Measurements from ENCODE around the gene PHLPP1. TPM values are rescaled to one million over a fixed set of nuclear protein-coding genes. Genes with fewer than 3 reads are reported as not detected.

The PHLPP1 gene
- total and polyA plus RNA-seq, 2 of the 13 experiments (the other 11 are each of a cell fraction or from before 2014, with no cell fraction given), result 9.8 to 18.5 TPM

DNA sequence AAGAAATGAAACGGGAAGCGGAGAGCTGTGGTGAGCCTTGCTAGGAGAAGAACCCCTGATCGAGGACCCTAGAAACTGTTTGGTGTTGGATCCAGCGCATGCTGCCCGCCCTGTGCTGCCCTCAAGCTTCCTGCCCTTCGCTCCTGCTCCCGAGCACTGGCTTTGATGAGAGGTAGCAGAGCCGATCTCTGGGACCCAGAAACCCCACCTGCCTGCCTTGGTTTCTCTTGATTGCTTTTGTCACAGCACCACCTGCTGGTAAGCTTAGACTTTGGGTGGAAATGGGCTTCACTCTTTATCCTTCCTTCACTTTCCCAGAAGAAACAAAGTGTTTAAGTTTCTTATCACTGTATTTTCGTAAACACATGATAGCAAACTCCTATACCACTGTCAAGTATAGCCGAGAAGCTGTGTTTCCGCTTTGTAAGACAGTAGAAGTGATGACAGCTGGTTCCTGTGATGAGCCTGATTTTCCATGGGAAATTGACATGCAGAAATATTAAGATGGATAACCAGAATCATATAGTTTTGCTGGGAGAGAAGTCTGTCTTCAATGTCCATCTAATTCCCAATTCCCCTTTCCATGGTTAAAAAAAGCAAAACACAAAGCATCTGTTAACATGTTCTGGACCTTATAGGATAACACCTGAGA lies 267.4 kb downstream of the PHLPP1 start:
- intact Hi-C loops (cut with micrococcal nuclease; ENCODE audit: unreplicated experiment), result loop anchor here (1.0 kb wide), 3 partner anchors 268 to 396 kb away; no protein-coding TSS in a partner anchor
- ATAC-seq, result peak; percentile 34
- no peaks in the 10 kb centered on the region for H3K9me3 ChIP-seq (ENCODE audit: low read length)
- ChIA-PET POLR2A (no interaction called here), CTCF (ENCODE audit: low intra/inter-chr PET ratio, low total read pairs) (interaction anchor here (1.5 to 1.6 kb wide), 2 partner anchors 345 to 397 kb away, joined by 4 to 5 read pairs; no protein-coding TSS in a partner anchor)
- no TSS peak for BruUV-seq (replicated peaks)
- H4K20me1 ChIP-seq (ENCODE audit: insufficient read depth, low read length), result no peaks in the 10 kb centered on the region
- no peak overlapping the region for H3K27ac ChIP-seq (ENCODE audit: extremely low read length, insufficient read depth, low read length)
- no peak overlapping the region for H2AFZ ChIP-seq (ENCODE audit: low read length)
- peak; percentile 36 for DNase-seq (ENCODE audit: low spot score)
- no peak overlapping the region for H3K4me2 ChIP-seq (ENCODE audit: low read depth, low read length)
- no peaks in the 10 kb centered on the region for H3K27me3 ChIP-seq (ENCODE audit: control insufficient read depth in 1 of 2, insufficient read depth in 2 of 2, low read length in 2 of 2)
- H3K79me2 ChIP-seq (ENCODE audit: insufficient read depth, low read length), result no peaks in the 10 kb centered on the region
- H3K9ac ChIP-seq (ENCODE audit: insufficient read depth, low read depth, low read length), result no peak overlapping the region
- H3K36me3 ChIP-seq (replicated peaks in 1 of 2; ENCODE audit: control insufficient read depth in 1 of 2, insufficient read depth in 2 of 2, low read length in 2 of 2), result peaks cover 14 to 28% of the 10 kb centered on the region in 2 experiments; a peak in 4 of 5 replicates
- FAIRE-seq, result peak; percentile 82
- H3K4me3 ChIP-seq (replicated peaks in 1 of 3; ENCODE audit: insufficient read depth in 1 of 3, low read depth in 2 of 3, low read length in 3 of 3), result no peak overlapping the region
- 80% methylated on average over 10 of the region's 11 CpGs for WGBS (ENCODE audit: low lambda C conversion rate)
- in situ Hi-C loops (cut with HindIII; ENCODE audit: extremely low pct_ligation_motif_present, low pct_unique_long_range_greater_than_20kb), result loop anchor here (10.0 to 25.0 kb wide), 2 partner anchors 268 to 370 kb away; partner anchors contain the start of gene PHLPP1
- peaks cover 5% of the 10 kb centered on the region; the same call in 1 of the 2 replicates for H3K4me1 ChIP-seq (ENCODE audit: insufficient read depth, low read length)
- TF ChIP-seq REPIN1 (CRISPR knock-in tag; IDR thresholded peaks at IDR 0.05; ENCODE audit: borderline replicate concordance, low read depth), result no peak
- TF ChIP-seq RFXANK (CRISPR knock-in tag; IDR thresholded peaks at IDR 0.05), result no peak
- TF ChIP-seq KDM1A (CRISPR knock-in tag; IDR thresholded peaks at IDR 0.05), result no peak
- TF ChIP-seq RAD21 (CRISPR knock-in tag; IDR thresholded peaks at IDR 0.05), result peak; percentile 53
- TF ChIP-seq, protein P1, sequence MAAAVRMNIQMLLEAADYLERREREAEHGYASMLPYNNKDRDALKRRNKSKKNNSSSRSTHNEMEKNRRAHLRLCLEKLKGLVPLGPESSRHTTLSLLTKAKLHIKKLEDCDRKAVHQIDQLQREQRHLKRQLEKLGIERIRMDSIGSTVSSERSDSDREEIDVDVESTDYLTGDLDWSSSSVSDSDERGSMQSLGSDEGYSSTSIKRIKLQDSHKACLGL (CRISPR knock-in tag; IDR thresholded peaks at IDR 0.05), result no peak
- no peak for TF ChIP-seq KLF15 (CRISPR knock-in tag; IDR thresholded peaks at IDR 0.05; ENCODE audit: borderline replicate concordance)
- TF ChIP-seq TBX2 (CRISPR knock-in tag; IDR thresholded peaks at IDR 0.05; ENCODE audit: borderline replicate concordance), result 0 out of 2 replicates have a peak, but pooled peaks have one; percentile 24
- TF ChIP-seq ZMYM2 (CRISPR knock-in tag; IDR thresholded peaks at IDR 0.05), result no peak
- no peak for TF ChIP-seq SRSF9 (IDR thresholded peaks at IDR 0.05; ENCODE audit: borderline replicate concordance, insufficient read depth, low read depth, low read length, poor library complexity, severe bottlenecking)
- TF ChIP-seq ZNF773 (CRISPR knock-in tag; IDR thresholded peaks at IDR 0.05; ENCODE audit: borderline replicate concordance), result no peak
- TF ChIP-seq ZNF792 (CRISPR knock-in tag; IDR thresholded peaks at IDR 0.05), result no peak
- TF ChIP-seq RBM22 (optimal IDR thresholded peaks at IDR 0.05; ENCODE audit: low read length), result peak; percentile 60
- TF ChIP-seq, protein P2, sequence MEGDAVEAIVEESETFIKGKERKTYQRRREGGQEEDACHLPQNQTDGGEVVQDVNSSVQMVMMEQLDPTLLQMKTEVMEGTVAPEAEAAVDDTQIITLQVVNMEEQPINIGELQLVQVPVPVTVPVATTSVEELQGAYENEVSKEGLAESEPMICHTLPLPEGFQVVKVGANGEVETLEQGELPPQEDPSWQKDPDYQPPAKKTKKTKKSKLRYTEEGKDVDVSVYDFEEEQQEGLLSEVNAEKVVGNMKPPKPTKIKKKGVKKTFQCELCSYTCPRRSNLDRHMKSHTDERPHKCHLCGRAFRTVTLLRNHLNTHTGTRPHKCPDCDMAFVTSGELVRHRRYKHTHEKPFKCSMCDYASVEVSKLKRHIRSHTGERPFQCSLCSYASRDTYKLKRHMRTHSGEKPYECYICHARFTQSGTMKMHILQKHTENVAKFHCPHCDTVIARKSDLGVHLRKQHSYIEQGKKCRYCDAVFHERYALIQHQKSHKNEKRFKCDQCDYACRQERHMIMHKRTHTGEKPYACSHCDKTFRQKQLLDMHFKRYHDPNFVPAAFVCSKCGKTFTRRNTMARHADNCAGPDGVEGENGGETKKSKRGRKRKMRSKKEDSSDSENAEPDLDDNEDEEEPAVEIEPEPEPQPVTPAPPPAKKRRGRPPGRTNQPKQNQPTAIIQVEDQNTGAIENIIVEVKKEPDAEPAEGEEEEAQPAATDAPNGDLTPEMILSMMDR (CRISPR knock-in tag; IDR thresholded peaks at IDR 0.05), result peak; percentile 85
- no peak for TF ChIP-seq ZNF350 (CRISPR knock-in tag; IDR thresholded peaks at IDR 0.05; ENCODE audit: borderline replicate concordance, low read depth)
- TF ChIP-seq, protein P3, sequence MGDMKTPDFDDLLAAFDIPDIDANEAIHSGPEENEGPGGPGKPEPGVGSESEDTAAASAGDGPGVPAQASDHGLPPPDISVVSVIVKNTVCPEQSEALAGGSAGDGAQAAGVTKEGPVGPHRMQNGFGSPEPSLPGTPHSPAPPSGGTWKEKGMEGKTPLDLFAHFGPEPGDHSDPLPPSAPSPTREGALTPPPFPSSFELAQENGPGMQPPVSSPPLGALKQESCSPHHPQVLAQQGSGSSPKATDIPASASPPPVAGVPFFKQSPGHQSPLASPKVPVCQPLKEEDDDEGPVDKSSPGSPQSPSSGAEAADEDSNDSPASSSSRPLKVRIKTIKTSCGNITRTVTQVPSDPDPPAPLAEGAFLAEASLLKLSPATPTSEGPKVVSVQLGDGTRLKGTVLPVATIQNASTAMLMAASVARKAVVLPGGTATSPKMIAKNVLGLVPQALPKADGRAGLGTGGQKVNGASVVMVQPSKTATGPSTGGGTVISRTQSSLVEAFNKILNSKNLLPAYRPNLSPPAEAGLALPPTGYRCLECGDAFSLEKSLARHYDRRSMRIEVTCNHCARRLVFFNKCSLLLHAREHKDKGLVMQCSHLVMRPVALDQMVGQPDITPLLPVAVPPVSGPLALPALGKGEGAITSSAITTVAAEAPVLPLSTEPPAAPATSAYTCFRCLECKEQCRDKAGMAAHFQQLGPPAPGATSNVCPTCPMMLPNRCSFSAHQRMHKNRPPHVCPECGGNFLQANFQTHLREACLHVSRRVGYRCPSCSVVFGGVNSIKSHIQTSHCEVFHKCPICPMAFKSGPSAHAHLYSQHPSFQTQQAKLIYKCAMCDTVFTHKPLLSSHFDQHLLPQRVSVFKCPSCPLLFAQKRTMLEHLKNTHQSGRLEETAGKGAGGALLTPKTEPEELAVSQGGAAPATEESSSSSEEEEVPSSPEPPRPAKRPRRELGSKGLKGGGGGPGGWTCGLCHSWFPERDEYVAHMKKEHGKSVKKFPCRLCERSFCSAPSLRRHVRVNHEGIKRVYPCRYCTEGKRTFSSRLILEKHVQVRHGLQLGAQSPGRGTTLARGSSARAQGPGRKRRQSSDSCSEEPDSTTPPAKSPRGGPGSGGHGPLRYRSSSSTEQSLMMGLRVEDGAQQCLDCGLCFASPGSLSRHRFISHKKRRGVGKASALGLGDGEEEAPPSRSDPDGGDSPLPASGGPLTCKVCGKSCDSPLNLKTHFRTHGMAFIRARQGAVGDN (CRISPR knock-in tag; IDR thresholded peaks at IDR 0.05), result peak; percentile 19; the same call in 1 of the 2 replicates
- TF ChIP-seq MIXL1 (CRISPR knock-in tag; IDR thresholded peaks at IDR 0.05), result no peak
- TF ChIP-seq ERF (CRISPR knock-in tag; IDR thresholded peaks at IDR 0.05), result no peak
- TF ChIP-seq ZNF788 (CRISPR knock-in tag; IDR thresholded peaks at IDR 0.05; ENCODE audit: borderline replicate concordance), result 0 out of 2 replicates have a peak, but pooled peaks have one; percentile 21
- 0 out of 2 replicates have a peak, but pooled peaks have one; percentile 37 for TF ChIP-seq THAP11 (CRISPR knock-in tag; IDR thresholded peaks at IDR 0.05)
